ENCODE results near the gene BFSP2.

DNA sequence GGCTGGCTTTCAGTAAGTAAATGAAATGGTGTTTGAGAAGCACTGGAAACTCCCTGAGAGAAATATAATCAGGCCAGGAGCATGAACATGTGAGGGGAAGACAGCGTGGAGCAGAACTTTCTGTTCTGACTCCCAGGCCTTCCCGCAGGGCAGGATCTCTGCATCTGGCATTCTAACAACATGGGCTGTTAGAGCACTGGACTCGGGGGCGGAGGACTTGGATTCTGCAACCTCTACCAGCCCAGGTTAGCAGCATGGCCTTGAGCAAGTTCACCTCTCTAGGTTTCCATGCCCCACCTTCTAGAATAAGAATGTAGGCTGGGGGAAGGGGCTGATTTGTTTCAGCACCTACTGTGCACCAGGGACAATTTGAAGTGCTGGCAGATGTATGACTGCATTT, 12.5 kb upstream of the BFSP2 start:
- TF ChIP-seq, protein P1, sequence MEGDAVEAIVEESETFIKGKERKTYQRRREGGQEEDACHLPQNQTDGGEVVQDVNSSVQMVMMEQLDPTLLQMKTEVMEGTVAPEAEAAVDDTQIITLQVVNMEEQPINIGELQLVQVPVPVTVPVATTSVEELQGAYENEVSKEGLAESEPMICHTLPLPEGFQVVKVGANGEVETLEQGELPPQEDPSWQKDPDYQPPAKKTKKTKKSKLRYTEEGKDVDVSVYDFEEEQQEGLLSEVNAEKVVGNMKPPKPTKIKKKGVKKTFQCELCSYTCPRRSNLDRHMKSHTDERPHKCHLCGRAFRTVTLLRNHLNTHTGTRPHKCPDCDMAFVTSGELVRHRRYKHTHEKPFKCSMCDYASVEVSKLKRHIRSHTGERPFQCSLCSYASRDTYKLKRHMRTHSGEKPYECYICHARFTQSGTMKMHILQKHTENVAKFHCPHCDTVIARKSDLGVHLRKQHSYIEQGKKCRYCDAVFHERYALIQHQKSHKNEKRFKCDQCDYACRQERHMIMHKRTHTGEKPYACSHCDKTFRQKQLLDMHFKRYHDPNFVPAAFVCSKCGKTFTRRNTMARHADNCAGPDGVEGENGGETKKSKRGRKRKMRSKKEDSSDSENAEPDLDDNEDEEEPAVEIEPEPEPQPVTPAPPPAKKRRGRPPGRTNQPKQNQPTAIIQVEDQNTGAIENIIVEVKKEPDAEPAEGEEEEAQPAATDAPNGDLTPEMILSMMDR (IDR thresholded peaks at IDR 0.05 in 4 of 5, conservative IDR thresholded peaks at IDR 0.05 in 1 of 5): no peak
- no peak for TF ChIP-seq POLR2A (IDR thresholded peaks at IDR 0.05)

Data from gastrocnemius medialis (tissue), 4 donors.